Amygdala (tissue), 56 donors: ENCODE results near the gene TUBA3D.
"Not testable (repeated sequence)": the region's sequence is repeated elsewhere in the genome, so short reads cannot be mapped to it uniquely, and the experiment has no call there.

ENCODE experiments used
- DNase-seq, 56 donors: peaks; one replicate each; lab custom pipeline; 2025; lab: John Stamatoyannopoulos, UW

The TUBA3D gene

GRCh38 chr2:131475831-131476230, at the start of gene TUBA3D:
TSS of gene TUBA3D (plus strand) at chr2:131476119. CDS start at chr2:131476200, 81 bp downstream.
- DNase-seq, result no peak

GRCh38 chr2:131426727-131427126, 49.2 kb upstream of the TUBA3D start:
- no peak for DNase-seq

GRCh38 chr2:131431336-131431735, 44.6 kb upstream of the TUBA3D start:
- no peak for DNase-seq

DNA sequence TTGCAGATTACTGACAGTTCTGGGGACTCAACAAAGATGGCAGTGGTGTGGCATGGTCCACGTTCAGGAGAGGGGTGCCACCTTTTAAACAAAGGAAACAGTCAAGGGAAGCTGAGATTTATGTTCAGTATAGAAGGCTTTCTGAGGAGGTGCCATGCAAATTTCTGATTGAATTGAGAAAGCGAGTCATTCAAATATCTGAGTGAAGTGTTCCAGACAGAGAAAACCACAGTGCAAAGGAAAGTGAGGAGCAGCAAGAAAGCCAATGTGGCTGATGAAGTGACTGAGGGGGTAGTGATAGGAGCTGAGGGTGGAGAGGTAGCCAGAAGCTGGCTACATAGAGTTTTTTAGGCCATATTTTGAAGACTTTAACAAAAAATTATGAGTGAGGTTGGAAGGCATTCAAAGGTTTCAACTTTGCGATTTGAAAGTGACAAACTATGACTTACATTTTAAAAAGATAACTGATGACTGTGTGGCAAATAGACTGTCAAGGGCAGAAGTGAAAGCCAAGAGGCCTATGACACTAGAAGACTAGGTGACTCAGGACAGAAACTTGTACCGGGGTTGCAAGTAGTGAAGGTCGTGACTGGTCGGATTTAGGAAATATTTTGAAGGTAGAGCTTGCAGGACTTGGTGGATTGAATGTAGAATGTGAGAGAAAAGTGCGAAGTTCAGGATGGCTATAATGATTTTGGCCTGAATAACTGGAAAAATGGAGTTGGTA, 35.0 kb upstream of the TUBA3D start:
- DNase-seq, result not testable (repeated sequence)

- not testable (repeated sequence) for DNase-seq
Measured at GRCh38 chr2:131444736-131445514, 31.0 kb upstream of the TUBA3D start.

DNA sequence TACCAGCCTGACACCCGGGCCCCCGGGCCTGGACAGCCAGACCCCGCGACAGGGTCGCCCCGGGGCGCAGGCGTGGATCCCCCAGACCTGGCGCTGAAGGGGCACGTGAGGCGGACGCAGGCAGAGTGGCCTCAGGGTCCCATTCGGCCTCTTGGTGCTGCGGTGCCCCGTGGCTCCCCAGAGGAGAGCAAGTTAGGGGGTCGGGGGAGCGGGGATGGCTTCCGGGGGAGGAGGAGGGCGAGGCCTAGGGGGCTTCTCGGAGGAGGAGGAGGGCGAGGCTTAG, 30.5 kb upstream of the TUBA3D start:
- DNase-seq, result not testable (repeated sequence)

DNA sequence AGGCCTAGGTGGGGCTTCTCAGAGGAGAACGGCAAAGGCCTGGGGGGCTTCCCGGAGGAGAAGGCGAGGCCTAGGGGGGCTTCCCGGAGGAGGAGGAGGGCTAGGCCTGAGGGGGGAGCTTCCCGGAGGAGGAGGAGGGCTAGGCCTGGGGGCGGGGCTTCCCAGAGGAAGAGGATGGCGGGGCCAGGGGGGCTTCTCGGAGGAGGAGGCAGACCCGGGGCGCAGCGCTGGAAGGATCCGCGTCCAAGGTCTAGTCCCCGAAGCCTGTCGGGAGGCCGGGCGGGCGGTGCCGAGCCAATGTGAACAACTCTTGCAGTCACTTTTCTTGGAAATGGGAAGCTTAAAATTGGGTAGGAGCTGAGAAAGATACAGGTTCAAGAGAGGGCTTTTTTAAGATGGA, 30.0 kb upstream of the TUBA3D start:
- no peak for DNase-seq

- not testable (repeated sequence) for DNase-seq
Measured at GRCh38 chr2:131447981-131448380, 27.9 kb upstream of the TUBA3D start.

GRCh38 chr2:131451265-131451949, 24.5 kb upstream of the TUBA3D start:
- DNase-seq, result not testable (repeated sequence)

- not testable (repeated sequence) for DNase-seq
Measured at GRCh38 chr2:131454914-131455313, 21.0 kb upstream of the TUBA3D start.

DNA sequence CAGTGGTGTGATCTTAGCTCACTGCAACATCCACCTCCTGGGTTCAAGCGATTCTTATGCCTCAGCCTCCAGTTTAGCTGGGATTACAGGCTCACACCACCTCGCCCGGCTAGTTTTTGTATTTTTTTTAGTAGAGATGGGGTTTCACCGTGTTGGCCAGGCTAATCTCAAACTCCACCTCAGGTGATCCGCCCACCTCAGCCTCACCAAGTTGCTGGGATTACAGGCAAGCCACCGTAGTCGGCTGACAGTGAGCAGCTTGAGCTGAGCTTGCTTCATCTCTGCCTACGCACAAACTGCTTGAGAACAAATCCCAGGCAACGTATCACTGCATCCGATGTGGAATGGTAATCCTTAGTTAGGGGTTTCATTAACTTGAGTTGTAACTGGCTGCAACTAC, 8.2 kb upstream of the TUBA3D start:
- peak in 1 of 56 donors; percentile 14 for DNase-seq

DNA sequence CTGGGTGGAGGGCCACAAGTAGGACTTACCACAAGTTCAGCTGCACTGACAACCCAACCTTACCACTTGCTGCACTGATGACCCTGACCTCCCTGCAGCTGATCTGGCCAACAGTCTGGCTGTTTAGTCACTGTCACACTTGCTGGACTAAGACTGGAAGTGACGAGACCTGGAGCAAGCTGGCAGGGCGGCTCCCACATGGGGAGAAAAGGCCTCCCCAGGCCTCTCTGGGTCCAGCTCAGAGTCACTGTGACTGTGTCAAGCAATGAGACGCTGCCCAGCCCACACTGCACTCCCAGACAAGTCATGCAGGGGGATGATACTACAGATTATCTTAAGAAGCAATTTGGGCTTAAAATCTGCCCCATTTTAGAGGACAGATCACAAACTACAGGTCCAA, 5.0 kb upstream of the TUBA3D start:
- not testable (repeated sequence) for DNase-seq

- DNase-seq, result not testable (repeated sequence)
Measured at GRCh38 chr2:131471624-131472023, 4.3 kb upstream of the TUBA3D start.

- DNase-seq, result not testable (repeated sequence)
Measured at GRCh38 chr2:131473266-131473665, 2.7 kb upstream of the TUBA3D start.

DNA sequence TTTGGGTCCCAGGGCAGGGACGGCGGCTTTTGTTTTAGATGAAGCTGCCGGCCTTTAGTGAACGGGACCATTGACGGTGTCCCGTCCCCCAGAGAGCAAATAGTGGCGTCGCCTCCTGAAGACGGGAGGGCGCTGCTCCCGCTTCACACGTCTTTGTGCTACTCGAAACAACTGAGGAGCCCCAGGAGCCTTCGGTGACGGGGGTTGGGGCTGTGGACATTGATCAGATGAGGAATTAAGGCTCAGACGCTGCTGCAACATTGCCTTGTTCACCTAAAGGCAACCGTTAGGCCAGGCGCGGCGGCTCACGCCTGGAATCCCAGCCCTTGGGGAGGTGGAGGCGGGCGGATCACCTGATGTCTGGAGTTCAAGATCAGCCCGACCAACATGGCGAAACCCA, 444 bp downstream of the TUBA3D start:
- DNase-seq, result not testable (repeated sequence)

GRCh38 chr2:131477227-131477626, 1.3 kb downstream of the TUBA3D start:
- not testable (repeated sequence) for DNase-seq

DNA sequence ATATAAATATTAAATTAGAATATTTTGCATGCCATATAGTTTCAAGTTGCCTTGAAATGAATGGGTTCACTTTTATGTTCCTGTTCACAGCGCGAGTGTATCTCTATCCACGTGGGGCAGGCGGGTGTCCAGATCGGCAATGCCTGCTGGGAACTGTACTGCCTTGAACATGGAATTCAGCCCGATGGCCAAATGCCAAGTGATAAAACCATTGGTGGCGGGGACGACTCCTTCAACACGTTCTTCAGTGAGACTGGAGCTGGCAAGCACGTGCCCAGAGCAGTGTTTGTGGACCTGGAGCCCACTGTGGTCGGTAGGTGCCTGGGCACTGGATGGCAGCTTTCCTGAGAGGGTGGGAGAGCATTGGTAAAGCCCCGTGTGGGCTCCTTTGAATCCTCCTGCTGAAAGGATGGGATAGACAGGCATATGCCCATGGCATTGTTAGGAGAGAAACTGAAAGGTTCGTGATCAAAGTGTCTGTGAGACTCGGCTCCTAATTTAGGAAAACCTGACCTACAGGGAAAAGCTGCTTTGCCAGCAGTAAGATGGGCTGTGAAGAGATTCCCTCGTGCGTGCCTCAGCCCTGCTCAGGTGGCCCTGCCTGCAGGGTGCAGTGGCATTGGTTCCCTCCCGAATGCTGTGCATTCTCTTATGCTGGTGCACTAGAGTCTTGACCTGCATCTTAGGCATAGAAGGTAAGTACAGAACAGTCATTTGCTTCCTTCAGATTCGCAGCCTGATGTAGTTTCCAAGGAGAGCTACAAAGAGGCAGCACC, 2.3 kb downstream of the TUBA3D start:
- DNase-seq, result not testable (repeated sequence)

- DNase-seq, result not testable (repeated sequence)
Measured at GRCh38 chr2:131478850-131479461, 3.0 kb downstream of the TUBA3D start.

- not testable (repeated sequence) for DNase-seq
Measured at GRCh38 chr2:131480351-131480750, 4.4 kb downstream of the TUBA3D start.

DNA sequence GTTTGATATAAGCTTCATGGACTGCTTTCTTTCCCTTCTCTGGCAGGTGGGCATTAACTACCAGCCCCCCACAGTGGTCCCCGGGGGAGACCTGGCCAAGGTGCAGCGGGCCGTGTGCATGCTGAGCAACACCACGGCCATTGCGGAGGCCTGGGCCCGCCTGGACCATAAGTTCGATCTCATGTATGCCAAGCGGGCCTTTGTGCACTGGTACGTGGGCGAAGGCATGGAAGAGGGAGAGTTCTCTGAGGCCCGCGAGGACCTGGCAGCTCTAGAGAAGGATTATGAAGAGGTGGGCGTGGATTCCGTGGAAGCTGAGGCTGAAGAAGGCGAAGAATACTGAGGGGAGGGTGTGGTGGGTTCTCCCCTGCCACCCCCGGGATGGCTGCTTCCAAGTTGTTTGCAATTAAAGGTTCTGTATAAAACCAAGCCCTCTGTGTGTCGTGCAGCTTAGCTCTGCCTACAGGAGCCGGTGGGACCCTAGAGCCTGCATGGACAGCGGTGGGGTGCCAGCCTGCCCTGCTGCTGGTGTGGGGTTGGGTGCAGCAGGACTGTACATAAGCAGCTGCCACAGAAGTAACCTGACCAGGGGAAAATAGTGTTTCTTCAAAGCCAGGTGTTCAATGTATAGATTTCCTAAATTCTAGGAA, 6.7 kb downstream of the TUBA3D start:
- not testable (repeated sequence) for DNase-seq
